ENCODE data around the gene ARMC9.

Gene ARMC9

DNA sequence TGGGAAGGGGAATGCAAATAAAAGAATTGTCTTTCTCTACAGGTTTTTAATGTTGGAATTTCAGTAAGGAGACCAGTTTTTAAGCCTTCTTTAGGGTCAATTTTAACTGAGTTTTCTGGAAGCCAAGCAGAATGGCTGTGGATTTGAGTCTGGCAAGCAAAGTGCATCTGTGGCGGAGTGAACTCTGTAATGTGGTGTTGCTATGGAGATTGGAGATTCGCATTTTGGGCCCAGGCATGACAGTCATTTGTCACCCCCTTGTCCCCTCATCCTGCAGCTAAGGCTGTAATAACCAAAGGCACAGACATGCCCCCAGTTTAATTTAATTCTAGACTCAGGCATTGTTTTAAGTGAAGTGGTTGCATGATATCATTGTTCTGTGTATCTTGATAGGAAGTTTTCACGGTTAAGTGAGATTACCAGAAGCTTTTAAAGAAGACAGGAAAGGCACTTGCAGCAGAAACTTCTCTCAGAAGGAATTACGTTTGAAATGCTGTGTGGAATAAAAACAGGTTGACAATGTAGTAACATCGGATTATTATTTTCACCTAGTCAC, 30.6 kb downstream of the ARMC9 start:
- Histone ChIP-seq H3K9ac (no peak overlapping the region), H3K27ac (no peak overlapping the region), H3K4me3 (IDR thresholded peaks at IDR 0.05; ENCODE audit: insufficient read depth, low read depth, low read length) (no peak overlapping the region), H2AFZ (ENCODE audit: low read depth) (no peak overlapping the region), H3K36me3 (ENCODE audit: insufficient read depth) (no peaks in the 10 kb centered on the region), H3K4me1 (ENCODE audit: low read depth, poor library complexity, severe bottlenecking) (no peaks in the 10 kb centered on the region), H3K79me2 (ENCODE audit: insufficient read depth, low read depth) (no peaks in the 10 kb centered on the region), H3K4me2 (no peak overlapping the region), H3K27me3 (ENCODE audit: insufficient read depth, low read depth) (no peaks in the 10 kb centered on the region), H4K20me1 (ENCODE audit: insufficient read depth) (no peaks in the 10 kb centered on the region)
- TF ChIP-seq, protein P1, sequence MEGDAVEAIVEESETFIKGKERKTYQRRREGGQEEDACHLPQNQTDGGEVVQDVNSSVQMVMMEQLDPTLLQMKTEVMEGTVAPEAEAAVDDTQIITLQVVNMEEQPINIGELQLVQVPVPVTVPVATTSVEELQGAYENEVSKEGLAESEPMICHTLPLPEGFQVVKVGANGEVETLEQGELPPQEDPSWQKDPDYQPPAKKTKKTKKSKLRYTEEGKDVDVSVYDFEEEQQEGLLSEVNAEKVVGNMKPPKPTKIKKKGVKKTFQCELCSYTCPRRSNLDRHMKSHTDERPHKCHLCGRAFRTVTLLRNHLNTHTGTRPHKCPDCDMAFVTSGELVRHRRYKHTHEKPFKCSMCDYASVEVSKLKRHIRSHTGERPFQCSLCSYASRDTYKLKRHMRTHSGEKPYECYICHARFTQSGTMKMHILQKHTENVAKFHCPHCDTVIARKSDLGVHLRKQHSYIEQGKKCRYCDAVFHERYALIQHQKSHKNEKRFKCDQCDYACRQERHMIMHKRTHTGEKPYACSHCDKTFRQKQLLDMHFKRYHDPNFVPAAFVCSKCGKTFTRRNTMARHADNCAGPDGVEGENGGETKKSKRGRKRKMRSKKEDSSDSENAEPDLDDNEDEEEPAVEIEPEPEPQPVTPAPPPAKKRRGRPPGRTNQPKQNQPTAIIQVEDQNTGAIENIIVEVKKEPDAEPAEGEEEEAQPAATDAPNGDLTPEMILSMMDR (conservative IDR thresholded peaks at IDR 0.05; ENCODE audit: low read depth, low read length) = no peak

DNA sequence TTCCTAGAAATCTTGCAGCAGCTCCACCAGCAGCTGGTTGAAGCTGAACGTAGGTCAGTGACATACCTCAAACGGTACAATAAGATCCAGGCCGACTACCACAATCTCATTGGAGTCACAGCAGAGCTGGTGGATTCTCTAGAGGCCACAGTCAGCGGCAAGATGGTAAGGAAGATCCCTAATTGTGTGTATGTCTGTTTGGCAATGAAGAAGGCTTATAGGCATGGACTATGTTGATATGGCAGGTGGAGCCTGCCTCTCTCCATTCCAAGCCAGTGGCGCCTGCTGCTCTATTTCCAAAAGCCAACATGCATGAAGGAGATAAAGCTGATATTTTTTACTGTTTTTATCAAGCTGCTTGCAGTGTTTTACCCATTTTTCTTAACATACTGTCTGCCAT, 36.8 kb downstream of the ARMC9 start:
- Histone ChIP-seq H3K27ac (no peak overlapping the region), H3K9ac (no peak overlapping the region), H4K20me1 (ENCODE audit: insufficient read depth) (no peaks in the 10 kb centered on the region), H3K79me2 (ENCODE audit: insufficient read depth, low read depth) (no peaks in the 10 kb centered on the region), H3K4me1 (ENCODE audit: low read depth, poor library complexity, severe bottlenecking) (peaks cover 4% of the 10 kb centered on the region), H3K27me3 (ENCODE audit: insufficient read depth, low read depth) (no peaks in the 10 kb centered on the region), H2AFZ (ENCODE audit: low read depth) (no peak overlapping the region), H3K4me3 (IDR thresholded peaks at IDR 0.05; ENCODE audit: insufficient read depth, low read depth, low read length) (no peak overlapping the region), H3K4me2 (no peak overlapping the region), H3K36me3 (ENCODE audit: insufficient read depth) (no peaks in the 10 kb centered on the region)
- TF ChIP-seq, protein P1 (conservative IDR thresholded peaks at IDR 0.05; ENCODE audit: low read depth, low read length) = no peak

DNA sequence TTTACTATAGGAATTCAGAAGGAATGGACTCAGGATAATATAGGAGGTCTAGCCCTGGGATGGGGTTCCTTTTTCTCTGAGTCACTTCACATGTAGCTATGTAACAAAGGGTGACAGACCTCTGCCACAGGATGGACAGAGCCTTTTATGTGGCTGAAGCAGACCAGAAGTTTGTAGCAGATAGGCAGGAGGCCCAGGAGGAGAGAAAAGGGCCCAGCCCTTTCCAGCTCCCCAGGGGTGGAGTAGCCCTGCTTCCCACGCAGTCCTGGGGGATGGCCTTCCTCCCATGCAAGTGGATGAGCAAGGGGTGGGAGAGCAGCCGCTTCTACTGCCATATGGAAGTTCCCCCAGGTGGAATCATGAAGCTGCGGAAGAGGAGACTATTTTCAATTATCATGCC, 40.3 kb downstream of the ARMC9 start:
- Histone ChIP-seq H3K9ac (no peak overlapping the region), H3K4me1 (ENCODE audit: low read depth, poor library complexity, severe bottlenecking) (peaks cover 4% of the 10 kb centered on the region), H3K36me3 (ENCODE audit: insufficient read depth) (no peaks in the 10 kb centered on the region), H4K20me1 (ENCODE audit: insufficient read depth) (no peaks in the 10 kb centered on the region), H3K27ac (no peak overlapping the region), H3K4me3 (IDR thresholded peaks at IDR 0.05; ENCODE audit: insufficient read depth, low read depth, low read length) (no peak overlapping the region), H3K79me2 (ENCODE audit: insufficient read depth, low read depth) (no peaks in the 10 kb centered on the region), H2AFZ (ENCODE audit: low read depth) (no peak overlapping the region), H3K4me2 (no peak overlapping the region), H3K27me3 (ENCODE audit: insufficient read depth, low read depth) (no peaks in the 10 kb centered on the region)
- TF ChIP-seq, protein P1 (conservative IDR thresholded peaks at IDR 0.05; ENCODE audit: low read depth, low read length) = no peak

DNA sequence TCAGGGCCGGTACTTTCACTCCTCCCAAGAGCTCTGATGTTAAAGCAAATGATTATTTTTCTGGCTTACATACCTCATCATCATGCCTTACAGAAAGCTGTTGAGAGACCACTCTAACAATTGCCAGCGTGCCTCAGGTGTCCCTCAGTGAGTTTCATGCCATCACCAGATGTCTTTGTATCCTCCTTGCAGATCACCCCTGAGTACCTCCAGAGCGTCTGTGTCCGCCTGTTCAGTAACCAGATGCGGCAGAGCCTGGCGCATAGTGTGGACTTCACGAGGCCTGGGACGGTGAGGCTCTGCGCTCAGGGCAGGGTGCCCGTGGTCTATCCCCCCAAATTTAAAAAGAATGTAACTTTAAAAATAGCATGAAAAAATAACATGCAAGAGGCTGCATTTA, 41.3 kb downstream of the ARMC9 start:
- no peak overlapping the region for H3K4me3 ChIP-seq (IDR thresholded peaks at IDR 0.05; ENCODE audit: insufficient read depth, low read depth, low read length)
- H4K20me1 ChIP-seq (ENCODE audit: insufficient read depth) = no peaks in the 10 kb centered on the region
- no peaks in the 10 kb centered on the region for H3K27me3 ChIP-seq (ENCODE audit: insufficient read depth, low read depth)
- H3K79me2 ChIP-seq (ENCODE audit: insufficient read depth, low read depth) = no peaks in the 10 kb centered on the region
- no peak overlapping the region for H3K4me2 ChIP-seq
- H3K9ac ChIP-seq = no peak overlapping the region
- H2AFZ ChIP-seq (ENCODE audit: low read depth) = no peak overlapping the region
- H3K4me1 ChIP-seq (ENCODE audit: low read depth, poor library complexity, severe bottlenecking) = peaks cover 4% of the 10 kb centered on the region
- TF ChIP-seq, protein P1 (conservative IDR thresholded peaks at IDR 0.05; ENCODE audit: low read depth, low read length) = no peak
- no peak overlapping the region for H3K27ac ChIP-seq
- no peaks in the 10 kb centered on the region for H3K36me3 ChIP-seq (ENCODE audit: insufficient read depth)
